ENCODE data around the gene FBRS.

Gene FBRS

GRCh38 chr16:30644334-30644830, 13.8 kb upstream of the FBRS start:
- DNase-seq (ENCODE audit: low spot score) = no peak

DNA sequence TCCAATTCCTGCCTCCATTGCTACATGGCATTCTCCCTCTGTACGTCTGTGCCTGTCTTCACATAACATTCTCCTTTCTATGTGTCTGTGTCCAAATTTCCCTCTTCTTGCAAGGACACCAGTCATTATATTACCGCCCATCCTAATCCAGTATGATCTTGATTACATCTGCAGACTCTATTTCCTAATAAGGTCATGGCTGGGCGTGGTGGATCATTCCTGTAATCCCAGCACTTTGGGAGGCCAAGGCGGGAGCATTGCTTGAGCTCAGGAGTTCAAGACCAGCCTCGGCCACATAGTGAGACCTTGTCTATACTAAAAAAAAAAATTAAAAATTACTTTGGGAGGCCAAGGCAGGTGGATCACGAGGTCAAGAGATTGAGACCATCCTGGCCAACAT, 12.5 kb upstream of the FBRS start:
- DNase-seq (ENCODE audit: low spot score) = no peak

- no peak for DNase-seq (ENCODE audit: low spot score)
Observed at GRCh38 chr16:30647274-30647571, 11.0 kb upstream of the FBRS start.

- no peak for DNase-seq (ENCODE audit: low spot score)
Observed at GRCh38 chr16:30649725-30650368, 8.4 kb upstream of the FBRS start.

DNA sequence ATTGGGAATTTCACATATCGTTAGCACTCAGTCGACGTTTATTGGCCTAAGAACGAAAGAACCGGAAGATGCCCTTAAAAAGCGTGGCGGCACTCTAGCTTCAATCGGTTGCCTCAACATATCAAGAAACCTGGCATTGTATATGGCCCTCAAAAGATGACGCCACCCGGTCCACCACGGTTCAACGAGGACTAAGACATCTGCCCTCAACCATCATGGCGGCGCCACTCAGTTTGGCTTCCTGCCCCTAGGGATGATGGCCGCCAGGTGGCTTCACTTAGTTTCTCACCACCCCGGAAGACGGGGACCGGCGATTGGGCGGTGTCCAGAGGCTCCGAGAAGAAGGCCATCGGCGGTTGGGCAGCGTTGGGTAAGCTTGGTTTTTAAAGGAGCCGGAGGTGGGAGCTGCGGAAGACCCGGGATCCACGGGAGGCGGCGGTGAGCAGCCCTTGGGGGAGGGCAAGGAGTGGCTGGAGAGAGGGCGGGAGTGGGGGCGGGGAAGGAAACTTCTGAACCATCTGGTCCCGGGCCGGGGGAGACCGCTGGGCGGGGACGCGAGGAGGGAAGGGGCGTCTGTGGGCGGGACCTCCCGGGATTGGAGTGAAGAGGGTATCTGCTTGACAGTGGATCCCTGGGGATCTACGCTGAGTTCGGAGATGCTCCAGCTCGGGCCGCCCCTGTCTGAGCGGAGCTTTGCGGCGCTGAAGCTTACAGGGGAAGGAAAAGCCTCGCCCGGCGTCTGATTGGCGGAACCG, 7.7 kb upstream of the FBRS start, which contains the start of gene PRR14:
PRR14 (plus strand) TSS at position 592 of the 755 bp plus-strand sequence. CDS start 686 bp downstream, outside the sequence.
- peak; percentile 100 for DNase-seq (ENCODE audit: low spot score)

- DNase-seq (ENCODE audit: low spot score) = no peak
Observed at GRCh38 chr16:30651124-30652004, 6.9 kb upstream of the FBRS start.

DNA sequence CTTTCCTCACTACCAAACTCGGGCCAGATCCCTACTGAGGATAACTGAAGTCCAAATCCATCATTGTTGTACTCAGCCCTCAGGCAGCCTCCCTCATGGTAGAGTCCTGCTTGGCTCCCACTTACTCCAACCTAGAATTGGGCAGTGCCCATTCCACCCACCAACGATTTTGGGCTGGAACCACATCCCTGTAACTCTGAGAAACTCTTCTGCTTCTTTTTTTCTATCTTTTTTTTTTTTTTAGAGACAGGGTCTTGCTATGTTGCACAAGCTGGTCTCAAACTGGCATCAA, 6.3 kb upstream of the FBRS start:
- no peak for DNase-seq (ENCODE audit: low spot score)

DNA sequence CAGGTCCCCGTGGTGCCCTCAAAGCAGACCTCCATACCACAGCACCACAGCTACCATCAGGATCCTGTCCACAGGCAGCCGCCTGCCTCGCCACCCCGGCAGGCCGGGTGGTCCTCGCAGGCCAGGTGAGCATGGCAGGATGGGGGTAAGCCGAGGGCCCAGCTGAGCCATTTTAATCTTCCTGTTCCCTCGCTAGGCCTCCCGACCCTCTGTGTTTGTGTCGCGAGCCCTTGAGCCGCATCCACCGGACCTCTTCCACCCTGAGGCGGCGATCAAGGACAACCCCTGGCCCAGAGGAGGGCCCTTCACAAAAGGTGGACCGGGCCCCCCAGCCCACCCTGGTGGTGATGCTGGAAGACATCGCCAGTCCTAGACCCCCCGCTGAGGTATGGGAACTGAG, 5.5 kb upstream of the FBRS start:
- no peak for DNase-seq (ENCODE audit: low spot score)

DNA sequence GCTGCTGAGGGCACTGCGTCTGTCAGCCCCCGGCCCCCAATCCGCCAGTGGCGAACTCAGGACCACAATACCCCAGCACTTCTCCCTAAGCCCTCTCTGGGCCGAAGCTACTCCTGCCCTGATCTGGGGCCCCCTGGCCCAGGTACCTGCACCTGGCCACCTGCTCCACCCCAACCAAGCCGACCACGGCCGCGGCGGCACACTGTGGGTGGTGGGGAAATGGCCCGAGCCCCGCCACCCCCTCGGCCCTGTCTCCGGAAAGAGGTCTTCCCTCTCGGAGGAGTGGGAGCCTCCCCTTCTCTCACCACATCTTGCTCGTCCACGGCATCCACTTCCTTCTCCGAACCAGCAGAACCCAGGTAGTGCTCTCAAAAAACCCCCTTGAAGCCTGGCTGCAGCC, 3.4 kb upstream of the FBRS start:
- DNase-seq (ENCODE audit: low spot score) = no peak

- DNase-seq (ENCODE audit: low spot score) = no peak
Observed at GRCh38 chr16:30655815-30656347, 2.4 kb upstream of the FBRS start.

- no peak for DNase-seq (ENCODE audit: low spot score)
Observed at GRCh38 chr16:30656388-30656787, 1.8 kb upstream of the FBRS start.

GRCh38 chr16:30656974-30657865, 1.0 kb upstream of the FBRS start:
- no peak for DNase-seq (ENCODE audit: low spot score)

GRCh38 chr16:30658731-30659506, 688 bp downstream of the FBRS start:
- peak; percentile 98 for DNase-seq (ENCODE audit: low spot score)

- no peak for DNase-seq (ENCODE audit: low spot score)
Observed at GRCh38 chr16:30659507-30660423, 1.5 kb downstream of the FBRS start.

DNA sequence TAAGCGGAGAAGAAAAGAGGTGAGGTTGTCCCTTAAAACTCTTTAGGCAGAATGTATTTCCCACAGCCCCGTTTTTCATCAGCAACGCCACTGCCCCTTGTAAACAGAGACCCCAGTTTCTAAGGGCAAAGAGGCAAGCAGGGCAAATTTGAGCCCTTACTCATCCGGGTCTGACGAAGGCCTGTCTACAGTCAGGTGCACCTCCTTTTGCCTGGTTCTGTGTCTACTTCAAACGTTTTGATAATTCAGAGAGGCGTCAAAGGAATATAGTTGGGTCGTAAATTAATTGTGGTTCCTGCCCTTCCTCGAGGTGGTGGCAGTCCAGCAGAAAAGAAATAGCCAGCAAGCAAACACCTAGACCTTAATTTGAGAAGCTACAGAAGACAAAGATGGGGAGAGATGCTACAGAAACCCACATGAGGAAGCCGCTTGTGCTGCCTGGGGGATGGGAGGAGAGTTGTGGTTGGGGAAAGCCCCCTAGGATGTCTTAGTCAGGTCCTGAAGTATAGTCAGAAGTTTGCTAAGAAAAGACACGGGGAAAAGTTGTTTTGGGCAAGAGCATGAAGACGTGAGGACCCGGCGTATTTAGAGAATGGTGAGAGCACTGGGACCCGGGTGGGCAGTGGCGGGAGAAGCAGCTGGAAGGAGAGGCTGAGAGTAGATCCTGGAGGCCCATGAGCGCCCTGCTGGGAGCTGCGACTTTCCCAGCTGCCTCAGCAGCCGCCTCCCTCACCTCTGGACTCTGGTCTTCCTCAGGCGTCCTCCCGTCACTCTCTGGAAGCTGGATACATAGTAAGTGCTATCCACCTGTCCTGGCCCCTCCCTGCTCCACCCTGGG, 2.4 kb downstream of the FBRS start:
- DNase-seq (ENCODE audit: low spot score) = no peak

GRCh38 chr16:30662449-30662848, 4.2 kb downstream of the FBRS start:
- no peak for DNase-seq (ENCODE audit: low spot score)

GRCh38 chr16:30663038-30663437, 4.8 kb downstream of the FBRS start:
- DNase-seq (ENCODE audit: low spot score) = no peak

DNA sequence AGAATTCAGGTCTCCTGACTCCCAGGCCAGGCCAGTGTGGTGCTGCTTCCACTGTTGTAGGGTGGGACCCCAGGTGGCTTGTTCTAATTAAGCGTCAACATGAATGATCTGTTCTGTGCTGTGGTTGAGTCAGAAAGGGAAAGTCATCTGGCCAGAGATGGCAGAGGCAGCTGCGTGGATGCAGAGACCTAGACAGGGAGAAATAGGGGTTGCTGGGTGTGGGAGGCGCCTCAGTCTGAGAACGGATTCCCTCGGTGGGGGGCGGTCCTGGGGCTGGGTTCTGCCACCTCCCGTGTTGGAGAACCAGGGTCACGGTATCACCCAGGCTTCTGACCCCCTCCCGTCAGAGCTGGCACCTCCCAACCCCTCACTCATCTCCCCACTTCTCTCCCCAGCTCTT, 5.6 kb downstream of the FBRS start:
- DNase-seq (ENCODE audit: low spot score) = no peak

GRCh38 chr16:30664616-30665109, 6.4 kb downstream of the FBRS start:
- no peak for DNase-seq (ENCODE audit: low spot score)
